HG02642 (cell line): ENCODE data around the gene HIRIP3.
A peak's percentile ranks its signal among the peaks of the same experiment; 100 is the strongest.

Source experiments
- ATAC-seq: cut with Tn5 transposase; IDR thresholded peaks from one replicate; pipeline ENCODE4 v1.9.1; 2021; ENCODE audit warnings: mild to moderate bottlenecking; ENCODE audit not compliant: unreplicated experiment, poor library complexity

The HIRIP3 gene

DNA sequence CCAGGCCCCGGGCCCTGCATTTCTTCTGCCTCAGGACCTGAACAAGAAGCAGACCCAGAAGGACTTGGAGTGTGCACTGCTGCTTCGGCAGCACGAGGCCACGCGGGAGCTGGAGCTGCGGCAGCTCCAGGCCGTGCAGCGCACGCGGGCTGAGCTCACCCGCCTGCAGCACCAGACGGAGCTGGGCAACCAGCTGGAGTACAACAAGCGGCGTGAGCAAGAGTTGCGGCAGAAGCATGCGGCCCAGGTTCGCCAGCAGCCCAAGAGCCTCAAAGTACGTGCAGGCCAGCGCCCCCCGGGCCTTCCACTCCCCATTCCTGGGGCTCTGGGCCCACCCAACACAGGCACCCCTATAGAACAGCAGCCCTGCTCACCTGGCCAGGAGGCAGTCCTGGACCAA, 9.2 kb downstream of the HIRIP3 start:
- ATAC-seq, result no peak

DNA sequence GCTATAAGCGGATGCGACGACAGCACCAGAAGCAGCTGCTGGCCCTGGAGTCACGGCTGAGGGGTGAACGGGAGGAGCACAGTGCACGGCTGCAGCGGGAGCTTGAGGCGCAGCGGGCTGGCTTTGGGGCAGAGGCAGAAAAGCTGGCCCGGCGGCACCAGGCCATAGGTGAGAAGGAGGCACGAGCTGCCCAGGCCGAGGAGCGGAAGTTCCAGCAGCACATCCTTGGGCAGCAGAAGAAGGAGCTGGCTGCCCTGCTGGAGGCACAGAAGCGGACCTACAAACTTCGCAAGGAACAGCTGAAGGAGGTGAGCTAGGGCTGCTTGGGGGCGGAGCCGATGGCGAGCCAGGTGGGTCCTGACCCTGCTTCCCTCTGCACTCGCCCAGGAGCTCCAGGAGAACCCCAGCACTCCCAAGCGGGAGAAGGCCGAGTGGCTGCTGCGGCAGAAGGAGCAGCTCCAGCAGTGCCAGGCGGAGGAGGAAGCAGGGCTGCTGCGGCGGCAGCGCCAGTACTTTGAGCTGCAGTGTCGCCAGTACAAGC, 10.1 kb downstream of the HIRIP3 start:
- no peak for ATAC-seq

GRCh38 chr16:29984764-29985147, 10.7 kb downstream of the HIRIP3 start:
- no peak for ATAC-seq

- ATAC-seq, result no peak
Observed at GRCh38 chr16:29984137-29984763, 11.2 kb downstream of the HIRIP3 start.

DNA sequence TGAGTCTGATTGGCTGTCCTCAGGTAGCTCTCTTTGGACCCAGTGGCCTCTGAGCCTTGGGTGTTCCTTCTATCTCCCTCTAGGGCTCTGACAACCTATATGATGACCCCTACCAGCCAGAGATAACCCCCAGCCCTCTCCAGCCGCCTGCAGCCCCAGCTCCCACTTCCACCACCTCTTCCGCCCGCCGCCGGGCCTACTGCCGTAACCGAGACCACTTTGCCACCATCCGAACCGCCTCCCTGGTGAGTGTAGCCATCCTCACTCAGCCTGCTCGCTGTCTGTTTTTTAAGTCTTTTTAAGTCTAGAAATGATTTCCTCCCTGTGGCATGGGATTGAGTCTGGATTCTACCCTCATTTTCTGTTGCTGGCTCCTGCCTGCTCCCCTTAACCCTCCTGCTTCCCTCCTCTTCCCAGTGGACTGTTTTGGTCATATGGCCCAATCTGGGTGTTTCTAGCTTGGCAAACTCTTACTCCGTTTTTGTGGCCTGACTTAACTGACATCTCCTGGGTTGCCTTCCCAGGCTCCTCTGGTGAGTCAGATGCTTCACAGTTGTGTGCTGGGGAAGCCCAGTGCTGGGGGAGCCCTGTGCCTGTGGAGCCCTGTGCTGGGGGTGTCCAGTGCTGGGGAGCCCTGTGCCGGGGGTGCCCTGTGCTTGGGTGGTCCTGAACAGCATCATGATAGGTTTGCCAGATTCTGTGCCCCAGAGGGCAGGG, 11.8 kb downstream of the HIRIP3 start:
- ATAC-seq, result no peak

DNA sequence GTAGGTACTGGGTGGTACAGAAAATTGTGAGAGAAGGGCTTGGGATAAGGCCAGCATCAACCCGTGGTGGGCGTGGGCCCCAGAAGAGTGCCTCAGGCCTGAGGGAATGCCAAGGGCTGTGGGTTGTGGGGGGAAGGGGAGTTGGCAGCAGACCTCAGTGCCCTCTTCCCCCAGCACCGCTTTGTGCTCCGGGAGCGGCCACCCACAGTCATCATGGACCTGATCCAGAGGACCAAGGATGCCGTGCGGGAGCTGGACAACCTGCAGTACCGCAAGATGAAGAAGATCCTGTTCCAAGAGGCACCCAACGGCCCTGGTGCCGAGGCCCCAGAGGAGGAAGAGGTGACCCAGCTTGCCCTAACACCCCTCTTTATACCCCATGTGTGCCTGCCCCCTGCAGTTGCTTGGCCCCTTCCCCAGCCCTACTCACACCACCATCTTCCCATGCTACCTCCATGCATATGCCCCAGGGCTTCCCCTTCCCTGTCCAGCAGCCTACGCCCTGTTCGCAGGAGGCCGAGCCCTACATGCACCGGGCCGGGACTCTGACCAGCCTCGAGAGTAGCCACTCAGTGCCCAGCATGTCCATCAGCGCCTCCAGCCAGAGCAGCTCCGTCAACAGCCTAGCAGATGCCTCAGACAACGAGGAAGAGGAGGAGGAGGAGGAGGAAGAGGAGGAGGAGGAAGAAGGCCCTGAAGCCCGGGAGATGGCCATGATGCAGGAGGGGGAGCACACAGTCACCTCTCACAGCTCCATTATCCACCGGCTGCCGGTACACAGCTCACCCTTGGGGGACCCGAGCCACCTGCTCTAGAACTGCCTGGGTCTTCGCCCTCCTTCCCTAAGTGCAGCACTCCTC, 12.6 kb downstream of the HIRIP3 start:
- ATAC-seq, result no peak

- ATAC-seq, result no peak
Observed at GRCh38 chr16:29978564-29979270, 16.7 kb downstream of the HIRIP3 start.

GRCh38 chr16:29978081-29978480, 17.3 kb downstream of the HIRIP3 start:
- ATAC-seq, result no peak

GRCh38 chr16:29977063-29977825, 18.2 kb downstream of the HIRIP3 start:
- no peak for ATAC-seq

DNA sequence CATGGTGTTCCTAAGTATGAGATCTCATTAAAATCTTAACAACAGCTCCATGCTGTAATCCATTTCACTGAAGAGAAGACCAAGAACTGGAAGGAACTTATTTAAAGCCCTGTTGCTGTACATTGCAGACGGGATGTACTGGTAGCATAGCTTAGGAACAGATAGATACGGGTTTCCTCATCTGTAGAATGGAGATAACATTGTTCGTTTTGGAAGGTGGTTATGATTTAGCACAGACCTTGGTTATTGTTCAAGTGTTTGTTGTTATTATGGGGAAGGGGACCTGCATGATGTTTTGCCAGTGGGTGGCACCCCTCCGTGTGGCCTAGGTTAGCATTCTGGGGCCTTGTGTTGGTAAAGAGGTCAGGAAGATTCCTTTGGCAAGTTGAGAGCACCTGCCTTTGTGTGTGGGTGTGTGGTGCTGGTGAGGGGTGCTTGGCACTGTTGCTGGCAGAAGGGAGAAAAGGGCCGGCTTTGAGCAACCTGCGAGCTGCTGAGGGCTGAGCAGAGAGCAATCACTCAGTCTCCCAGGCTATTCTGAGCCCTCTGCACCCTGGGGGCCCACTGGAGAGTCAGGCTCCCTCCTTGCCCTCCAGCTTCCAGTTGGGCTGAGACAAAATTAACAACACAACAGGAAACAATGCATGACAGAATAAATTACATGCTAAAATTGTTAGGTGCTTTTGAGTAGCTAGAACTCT, 19.5 kb downstream of the HIRIP3 start:
- no peak for ATAC-seq

GRCh38 chr16:29975134-29975538, 20.3 kb downstream of the HIRIP3 start:
- no peak for ATAC-seq

DNA sequence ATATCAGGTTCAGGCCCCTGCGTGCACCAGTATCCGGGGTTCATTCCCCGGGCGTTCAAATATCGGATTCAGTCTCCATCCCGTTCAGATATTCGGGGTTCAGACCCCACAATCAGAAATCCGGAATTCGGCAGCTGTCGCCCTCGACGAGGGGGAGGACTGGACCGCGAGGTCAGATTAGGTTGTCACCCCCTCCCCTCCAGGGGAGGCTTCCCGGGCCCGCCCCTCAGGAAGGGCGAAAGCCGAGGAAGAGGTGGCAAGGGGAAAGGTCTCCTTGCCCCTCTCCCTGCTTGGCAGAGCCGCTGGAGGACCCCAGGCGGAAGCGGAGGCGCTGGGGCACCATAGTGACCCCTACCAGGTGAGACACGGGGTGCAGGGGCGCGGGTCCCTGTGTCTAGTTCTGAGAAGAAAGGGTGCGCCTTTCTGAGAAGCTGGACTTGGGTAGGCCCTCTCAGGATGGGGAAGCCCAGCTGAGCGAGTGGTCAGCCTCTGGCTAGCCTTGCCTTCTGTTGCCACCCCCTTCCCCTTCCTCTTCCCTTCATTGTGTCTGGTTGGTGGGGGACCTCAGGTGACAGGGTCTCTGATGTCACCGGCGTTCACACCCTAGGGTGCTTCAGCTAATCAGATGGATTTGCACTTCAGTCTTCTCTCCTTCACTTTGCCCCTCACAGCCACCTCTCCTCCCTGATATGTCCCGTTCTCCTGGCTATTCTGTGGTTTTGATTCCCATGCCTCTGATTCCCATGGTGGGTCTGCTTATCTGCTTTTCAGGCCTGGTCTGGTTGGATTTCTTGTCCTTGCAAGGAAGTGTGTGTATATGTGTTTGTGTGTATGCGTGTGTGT, 20.9 kb downstream of the HIRIP3 start:
- ATAC-seq, result no peak

DNA sequence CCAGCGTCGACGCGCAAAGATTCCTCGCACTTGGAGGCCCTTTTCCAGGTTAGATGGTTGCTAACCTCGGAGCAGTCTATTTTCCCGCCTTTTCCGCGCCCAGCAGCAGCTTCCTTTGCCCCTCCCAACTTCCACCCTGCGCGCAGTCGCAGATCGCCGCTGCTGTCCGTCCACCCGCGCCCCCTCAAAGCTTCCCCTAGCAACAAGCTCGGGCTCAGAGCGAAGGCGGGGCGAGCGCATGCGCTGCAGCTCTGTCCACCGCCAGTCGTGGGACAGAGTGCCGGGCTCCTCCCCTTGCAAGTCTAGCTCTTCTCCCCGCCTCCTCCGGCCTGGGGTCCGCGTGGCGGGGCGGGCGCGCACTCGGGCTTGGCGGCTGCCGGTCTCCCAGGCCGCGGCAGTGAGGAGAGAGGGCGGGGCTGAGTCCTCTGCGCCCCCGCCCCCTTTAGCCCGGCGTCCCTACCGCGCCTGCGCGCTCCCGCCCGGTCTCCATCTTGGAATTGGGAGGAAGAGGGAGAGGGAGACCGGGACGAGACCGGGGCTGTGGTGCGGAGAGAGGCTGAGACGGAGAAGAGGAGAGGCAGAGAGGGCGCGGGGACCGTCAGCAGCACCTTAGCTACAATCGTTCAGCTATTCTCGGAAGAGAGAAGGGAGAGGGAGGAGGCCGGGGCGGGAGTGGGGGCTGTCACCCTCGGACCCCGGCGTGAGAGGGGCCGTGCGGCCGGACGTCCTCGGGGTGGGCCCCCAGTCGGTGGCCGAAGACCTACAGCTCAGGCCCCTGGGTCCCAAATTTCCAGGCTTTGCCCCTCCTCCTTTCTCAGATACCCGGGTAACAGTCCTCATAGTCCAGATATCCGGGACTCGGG, 21.8 kb downstream of the HIRIP3 start, which contains the start of gene TAOK2:
TAOK2 (plus strand) TSS at position 485 of the 863 bp plus-strand sequence. CDS start 3,905 bp downstream, outside the sequence.
- ATAC-seq, result peak; percentile 94

- ATAC-seq, result no peak
Observed at GRCh38 chr16:29972992-29973383, 22.4 kb downstream of the HIRIP3 start.

DNA sequence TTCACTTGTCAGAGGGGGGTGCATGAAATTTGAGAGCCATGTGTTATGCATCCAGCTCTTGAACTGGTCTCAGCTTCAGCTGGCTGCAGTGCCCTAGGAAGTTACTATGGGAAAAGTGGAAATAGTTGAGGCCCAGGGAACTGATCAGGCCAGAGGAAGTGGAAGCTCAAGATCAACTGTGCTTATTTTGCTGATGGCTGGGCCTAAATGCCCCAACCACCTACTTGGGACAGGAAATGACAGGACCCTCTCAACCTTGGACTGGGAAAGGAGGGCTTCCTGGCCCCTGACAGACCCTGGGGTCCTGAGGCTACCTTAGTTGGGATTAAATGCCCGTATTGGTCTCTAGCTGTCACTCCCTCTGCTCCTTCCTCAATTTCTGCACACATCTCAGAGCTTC, 22.9 kb downstream of the HIRIP3 start:
- ATAC-seq, result no peak

DNA sequence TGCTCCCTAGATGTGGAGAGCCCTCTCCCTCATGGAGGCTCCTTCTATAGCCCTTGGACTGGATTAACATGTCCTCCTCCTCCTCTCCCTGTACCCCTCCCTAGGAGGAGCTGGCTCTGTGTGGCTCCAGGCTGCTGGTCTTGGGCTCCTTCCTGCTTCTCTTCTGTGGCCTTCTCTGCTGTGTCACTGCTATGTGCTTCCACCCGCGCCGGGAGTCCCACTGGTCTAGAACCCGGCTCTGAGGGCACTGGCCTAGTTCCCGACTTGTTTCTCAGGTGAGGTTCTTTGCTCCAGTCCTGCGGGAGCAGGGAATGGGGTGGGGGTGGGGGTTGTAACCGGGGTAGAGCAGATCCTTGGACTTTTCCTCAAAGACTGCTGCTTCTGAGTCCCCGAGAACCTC, 24.1 kb downstream of the HIRIP3 start:
- no peak for ATAC-seq

GRCh38 chr16:29968205-29968604, 27.2 kb downstream of the HIRIP3 start:
- ATAC-seq, result no peak
